Measurements from ENCODE around the gene IPO11.

DNA sequence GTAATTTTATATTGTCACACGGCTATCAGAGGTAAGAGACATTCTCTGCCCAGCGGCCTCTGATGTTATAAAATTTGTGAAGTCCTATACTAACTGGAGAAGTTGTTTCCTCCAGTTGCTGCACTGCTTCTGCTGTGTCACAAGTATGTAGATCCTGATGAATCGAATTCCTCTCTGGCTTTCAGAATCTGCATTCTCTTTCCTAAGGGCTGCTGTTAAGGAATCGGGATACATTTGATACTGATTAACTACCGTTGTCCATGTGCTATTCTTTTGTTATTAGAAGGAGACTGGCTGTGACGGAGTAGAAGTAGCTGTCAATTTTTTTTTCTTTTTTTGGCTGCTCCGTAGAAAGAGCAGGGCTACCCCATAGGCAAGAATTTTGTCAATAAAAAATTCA lies 84.3 kb downstream of the IPO11 start:
- TF ChIP-seq POLR2AphosphoS5 (IDR thresholded peaks at IDR 0.05) (no peak), POLR2A (IDR thresholded peaks at IDR 0.05) (no peak)
- TF ChIP-seq, protein P1, sequence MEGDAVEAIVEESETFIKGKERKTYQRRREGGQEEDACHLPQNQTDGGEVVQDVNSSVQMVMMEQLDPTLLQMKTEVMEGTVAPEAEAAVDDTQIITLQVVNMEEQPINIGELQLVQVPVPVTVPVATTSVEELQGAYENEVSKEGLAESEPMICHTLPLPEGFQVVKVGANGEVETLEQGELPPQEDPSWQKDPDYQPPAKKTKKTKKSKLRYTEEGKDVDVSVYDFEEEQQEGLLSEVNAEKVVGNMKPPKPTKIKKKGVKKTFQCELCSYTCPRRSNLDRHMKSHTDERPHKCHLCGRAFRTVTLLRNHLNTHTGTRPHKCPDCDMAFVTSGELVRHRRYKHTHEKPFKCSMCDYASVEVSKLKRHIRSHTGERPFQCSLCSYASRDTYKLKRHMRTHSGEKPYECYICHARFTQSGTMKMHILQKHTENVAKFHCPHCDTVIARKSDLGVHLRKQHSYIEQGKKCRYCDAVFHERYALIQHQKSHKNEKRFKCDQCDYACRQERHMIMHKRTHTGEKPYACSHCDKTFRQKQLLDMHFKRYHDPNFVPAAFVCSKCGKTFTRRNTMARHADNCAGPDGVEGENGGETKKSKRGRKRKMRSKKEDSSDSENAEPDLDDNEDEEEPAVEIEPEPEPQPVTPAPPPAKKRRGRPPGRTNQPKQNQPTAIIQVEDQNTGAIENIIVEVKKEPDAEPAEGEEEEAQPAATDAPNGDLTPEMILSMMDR (IDR thresholded peaks at IDR 0.05) = no peak

Data from suprapubic skin (tissue), 4 donors.